HG02571 (cell line): ENCODE data around the gene TMEM255B.

Source experiments
- ATAC-seq: cut with Tn5 transposase; IDR thresholded peaks from one replicate; pipeline ENCODE4 v1.9.1; 2021; ENCODE audit warnings: mild to moderate bottlenecking, moderate library complexity; ENCODE audit not compliant: unreplicated experiment

The TMEM255B gene

GRCh38 chr13:113766035-113766800 lies 7.2 kb downstream of the TMEM255B start:
- ATAC-seq: no peak

GRCh38 chr13:113767366-113767765 lies 8.3 kb downstream of the TMEM255B start:
- ATAC-seq: no peak

DNA sequence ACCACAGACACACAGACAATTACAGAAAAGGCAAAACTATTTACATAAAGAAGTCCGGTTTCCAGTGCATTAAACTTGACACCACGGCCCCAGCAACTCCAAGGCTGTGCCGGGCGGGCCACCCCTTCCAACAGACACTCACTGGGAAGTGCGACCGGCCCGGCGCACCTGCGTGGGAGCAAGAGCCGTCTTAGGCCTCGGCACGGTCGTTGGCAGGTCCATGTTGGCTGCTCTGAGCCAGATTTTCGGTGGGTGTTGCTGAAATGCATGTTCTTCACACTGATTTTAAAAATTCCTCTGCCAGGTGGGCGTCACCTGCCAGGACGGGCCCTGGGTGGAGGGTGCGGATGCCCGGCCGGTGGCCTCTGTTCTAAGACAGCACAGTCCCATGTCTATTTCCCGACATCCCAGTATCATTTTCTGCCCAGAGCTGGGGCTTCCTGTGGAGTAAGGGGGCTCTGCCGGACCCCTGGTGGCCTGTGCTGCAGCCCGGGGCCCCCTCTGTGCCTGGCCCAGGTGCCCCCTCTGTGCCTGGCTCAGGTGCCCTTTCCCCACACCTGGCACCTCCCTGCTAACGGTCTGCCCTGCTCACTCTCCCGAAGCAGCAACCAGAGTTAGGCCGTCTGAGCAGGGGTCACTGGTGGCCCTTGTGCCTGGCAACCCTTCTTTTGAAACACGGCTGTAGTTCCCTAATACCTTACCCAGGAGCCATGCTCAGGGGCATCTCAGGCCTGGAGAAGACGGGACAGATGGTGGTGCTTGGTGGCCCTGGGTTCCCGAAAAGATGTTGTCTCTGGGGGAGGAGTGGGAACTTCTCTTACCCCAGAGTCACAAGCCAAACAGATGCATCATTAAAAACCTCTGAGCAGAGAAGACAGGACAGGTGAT lies 9.2 kb downstream of the TMEM255B start:
- ATAC-seq: no peak

- ATAC-seq: no peak
Measured at GRCh38 chr13:113769106-113769505, 10.1 kb downstream of the TMEM255B start.

DNA sequence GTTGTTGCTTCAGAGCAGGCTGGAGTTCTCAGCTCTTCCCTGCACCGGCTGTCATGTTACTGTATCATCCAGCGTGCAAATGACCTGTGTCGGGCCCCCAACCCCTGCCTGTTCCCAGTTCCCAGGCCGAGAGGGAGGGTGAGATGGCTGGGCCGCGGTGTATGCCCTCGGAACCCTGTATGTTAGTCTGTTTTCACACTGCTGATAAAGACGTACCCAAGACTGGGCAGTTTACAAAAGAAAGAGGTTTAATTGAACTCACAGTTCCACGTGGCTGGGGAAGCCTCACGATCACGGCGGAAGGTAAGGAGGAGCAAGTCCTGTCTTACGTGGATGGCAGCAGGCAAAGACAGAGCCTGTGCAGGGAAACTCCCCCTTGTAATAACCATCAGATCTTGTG lies 10.9 kb downstream of the TMEM255B start:
- no peak for ATAC-seq

DNA sequence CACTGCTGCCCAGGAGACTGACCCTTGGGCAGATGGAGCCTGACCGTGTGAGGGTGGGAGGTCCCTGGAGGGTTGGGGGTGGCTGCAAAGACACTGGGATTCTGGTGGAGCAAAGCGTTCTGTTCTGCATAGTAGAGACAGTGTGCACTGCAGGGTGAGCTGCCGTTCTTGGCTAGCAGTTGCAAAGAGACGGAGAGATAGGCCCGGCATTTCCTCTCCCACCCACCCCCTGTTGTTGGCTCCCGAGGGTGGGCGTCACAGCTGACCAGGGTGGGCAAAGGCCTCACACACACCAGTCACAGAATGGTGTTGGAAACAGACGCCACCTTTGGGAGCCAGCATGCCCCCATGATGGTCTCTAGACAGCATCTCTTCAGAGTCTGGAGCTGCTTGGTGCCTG lies 11.4 kb downstream of the TMEM255B start:
- ATAC-seq: no peak

GRCh38 chr13:113770937-113771336 lies 11.9 kb downstream of the TMEM255B start:
- no peak for ATAC-seq

DNA sequence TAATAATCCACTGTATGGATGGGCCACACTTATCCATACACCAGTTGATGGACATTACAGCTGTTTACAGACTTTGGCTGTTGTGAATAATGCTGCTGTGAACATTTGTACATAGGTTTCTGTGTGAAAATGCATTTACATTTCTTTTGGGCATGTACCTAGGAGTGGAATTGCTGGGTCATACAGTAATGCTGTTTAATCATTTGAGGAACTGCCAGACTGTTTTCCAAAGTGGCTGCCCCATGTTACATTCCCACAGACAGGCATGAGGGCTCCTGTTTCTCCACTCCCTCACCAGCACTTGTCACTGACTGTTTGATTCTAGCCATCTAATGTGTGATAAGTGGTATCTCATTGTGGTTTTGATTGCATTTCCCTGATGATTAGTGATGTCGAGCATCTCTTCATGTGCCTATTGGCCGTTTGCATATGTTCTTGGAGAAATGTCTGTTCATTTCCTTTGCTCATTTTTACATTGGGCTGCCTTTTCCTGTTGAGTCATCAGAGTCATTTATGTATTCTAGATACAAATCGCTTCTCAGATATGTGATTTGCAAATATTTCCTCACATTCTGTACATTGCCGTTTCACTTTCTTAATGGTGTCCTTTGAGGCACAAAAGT lies 12.8 kb downstream of the TMEM255B start:
- no peak for ATAC-seq

- no peak for ATAC-seq
Measured at GRCh38 chr13:113774177-113775107, 15.4 kb downstream of the TMEM255B start.

DNA sequence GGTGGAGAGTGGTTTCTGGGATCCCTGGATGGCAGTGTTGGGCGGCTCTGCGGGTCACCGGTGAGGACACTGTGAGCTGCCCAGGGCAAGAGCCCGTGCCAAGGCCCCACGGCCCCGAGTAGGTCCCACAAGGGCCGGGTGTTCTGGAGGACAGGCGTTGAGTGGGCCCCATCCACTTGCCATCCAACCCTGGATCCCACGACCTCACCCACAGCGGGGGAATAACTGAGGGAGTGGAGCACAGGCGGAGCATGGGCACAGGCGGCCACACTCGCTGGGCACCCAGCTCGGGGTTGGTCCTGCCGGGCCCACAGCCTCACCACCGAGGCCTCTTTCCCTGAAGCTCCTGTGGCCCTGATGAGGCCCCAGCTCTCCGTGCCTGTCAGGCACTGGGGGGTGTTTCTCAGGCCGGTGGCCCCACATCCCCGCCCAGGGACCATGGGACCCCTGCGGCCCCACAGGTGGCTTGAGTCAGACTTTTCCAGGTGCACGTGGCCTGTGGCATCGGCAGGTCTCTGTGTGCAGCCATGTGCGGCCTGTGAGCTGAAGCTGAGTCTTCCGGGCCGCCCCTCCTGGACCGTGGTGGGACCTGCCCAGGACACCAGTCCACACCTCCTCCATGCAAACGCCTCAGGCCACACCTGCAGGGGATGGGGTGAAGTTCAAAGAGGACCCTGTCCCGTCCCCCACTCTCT lies 16.6 kb downstream of the TMEM255B start:
- no peak for ATAC-seq

- no peak for ATAC-seq
Measured at GRCh38 chr13:113776231-113777125, 17.5 kb downstream of the TMEM255B start.

GRCh38 chr13:113777311-113778260 lies 18.6 kb downstream of the TMEM255B start:
- ATAC-seq: no peak

- ATAC-seq: no peak
Measured at GRCh38 chr13:113781571-113781970, 22.5 kb downstream of the TMEM255B start.

DNA sequence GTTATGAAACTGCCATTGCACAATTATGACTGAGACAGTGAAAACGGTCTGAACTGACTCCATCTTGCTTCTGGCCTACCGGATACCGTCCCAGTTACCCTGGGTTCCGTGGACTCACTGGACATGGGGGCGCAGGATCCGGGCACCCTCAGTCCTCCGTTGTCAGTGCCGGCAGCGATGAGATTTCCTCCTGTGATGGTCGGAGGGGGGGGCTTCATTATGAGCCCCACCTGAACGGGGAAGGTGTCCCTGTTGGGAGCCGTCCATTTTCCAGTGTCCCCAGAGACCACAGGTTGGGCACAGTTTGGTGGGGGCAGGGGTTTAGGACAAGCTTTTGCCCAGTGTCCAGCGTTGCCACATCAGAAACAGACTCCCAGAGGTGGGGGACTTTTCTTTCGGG lies 23.4 kb downstream of the TMEM255B start:
- ATAC-seq: no peak

DNA sequence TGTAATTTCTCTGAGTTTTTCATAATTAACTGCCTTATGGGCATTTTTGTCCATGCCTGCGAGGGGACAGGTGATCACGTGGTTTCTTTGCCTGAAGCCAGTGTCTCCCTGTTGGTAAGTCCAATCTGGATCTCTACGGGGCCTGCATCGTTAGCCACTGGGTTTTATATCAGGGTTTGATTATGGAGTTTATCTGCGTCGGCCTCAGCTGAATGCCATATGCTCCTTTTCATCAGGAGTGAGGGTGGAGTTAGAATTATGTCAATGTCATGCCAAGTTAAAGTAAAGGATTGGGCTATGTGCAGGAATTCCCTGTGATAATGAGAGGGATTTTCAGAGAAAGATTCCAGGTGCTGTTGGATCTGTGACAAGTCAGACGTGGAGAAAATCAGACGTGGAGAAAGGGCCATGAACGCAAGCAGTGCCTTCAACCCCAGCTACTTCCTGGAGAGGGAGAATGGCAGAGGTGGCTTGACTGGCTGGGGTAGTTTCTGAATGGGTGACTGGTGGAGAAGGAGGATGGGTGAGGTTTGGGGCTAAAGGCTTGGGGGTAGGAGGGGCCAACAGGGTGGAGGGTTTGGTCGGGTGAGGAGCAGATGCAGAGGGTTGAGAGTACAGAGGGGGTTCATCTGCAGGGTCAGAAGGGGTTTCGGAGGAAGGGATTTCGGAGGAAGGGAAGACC lies 24.3 kb downstream of the TMEM255B start:
- no peak for ATAC-seq

- no peak for ATAC-seq
Measured at GRCh38 chr13:113783966-113784644, 25.1 kb downstream of the TMEM255B start.

DNA sequence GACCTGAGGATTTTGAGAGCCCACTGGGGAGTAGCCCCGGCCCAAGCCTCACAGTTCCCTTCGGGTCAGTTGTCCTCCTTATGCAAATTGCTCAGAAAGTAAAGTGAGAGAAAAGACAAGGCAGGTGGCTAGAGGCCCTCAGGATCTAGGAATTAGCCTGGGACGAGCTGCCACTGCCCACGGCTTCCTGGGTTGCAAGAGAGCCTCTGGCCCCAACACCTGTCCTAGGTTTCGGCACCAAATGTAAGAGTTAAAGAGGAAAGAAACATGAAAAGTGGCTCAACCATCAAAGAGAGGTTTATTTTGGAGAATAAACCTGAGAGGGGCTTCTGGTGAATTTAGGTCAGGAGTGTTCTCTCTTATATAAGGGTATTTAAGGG lies 25.6 kb downstream of the TMEM255B start:
- ATAC-seq: no peak
